Vagina (tissue), 2 donors: ENCODE data around the gene TBX1.

Source experiments
- POLR2AphosphoS5 ChIP-seq, 2 donors: sonication (generic); formaldehyde crosslinking; IDR thresholded peaks; one replicate each; pipeline ENCODE4 v1.9.0; 2017; ENCODE audit warnings: antibody characterized with exemption in 2 of 2, mild to moderate bottlenecking in 2 of 2, low read depth in 1 of 2; ENCODE audit not compliant: insufficient read depth in 1 of 2
- TF ChIP-seq, protein P1 (sequence below), 3 experiments: fragments of 450-650 bp in 2 of 3; fragments of 200-600 bp in 1 of 3; sonication (generic) in 1 of 3; IDR thresholded peaks; one replicate each; pipeline ENCODE4 v1.5.1; 2017 to 2019; ENCODE audit warnings: antibody characterized with exemption in 3 of 3, mild to moderate bottlenecking in 2 of 3, moderate library complexity in 2 of 3

- TF ChIP-seq POLR2AphosphoS5 (IDR thresholded peaks at IDR 0.05; ENCODE audit: insufficient read depth in 1 of 2, low read depth in 1 of 2) = no peak
- TF ChIP-seq, protein P1, sequence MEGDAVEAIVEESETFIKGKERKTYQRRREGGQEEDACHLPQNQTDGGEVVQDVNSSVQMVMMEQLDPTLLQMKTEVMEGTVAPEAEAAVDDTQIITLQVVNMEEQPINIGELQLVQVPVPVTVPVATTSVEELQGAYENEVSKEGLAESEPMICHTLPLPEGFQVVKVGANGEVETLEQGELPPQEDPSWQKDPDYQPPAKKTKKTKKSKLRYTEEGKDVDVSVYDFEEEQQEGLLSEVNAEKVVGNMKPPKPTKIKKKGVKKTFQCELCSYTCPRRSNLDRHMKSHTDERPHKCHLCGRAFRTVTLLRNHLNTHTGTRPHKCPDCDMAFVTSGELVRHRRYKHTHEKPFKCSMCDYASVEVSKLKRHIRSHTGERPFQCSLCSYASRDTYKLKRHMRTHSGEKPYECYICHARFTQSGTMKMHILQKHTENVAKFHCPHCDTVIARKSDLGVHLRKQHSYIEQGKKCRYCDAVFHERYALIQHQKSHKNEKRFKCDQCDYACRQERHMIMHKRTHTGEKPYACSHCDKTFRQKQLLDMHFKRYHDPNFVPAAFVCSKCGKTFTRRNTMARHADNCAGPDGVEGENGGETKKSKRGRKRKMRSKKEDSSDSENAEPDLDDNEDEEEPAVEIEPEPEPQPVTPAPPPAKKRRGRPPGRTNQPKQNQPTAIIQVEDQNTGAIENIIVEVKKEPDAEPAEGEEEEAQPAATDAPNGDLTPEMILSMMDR (IDR thresholded peaks at IDR 0.05) = no peak
These were observed 37.6 kb downstream of the TBX1 start for GRCh38 chr22:19798003-19798665.
